Adipose tissue (tissue), 3 donors: ENCODE results near the gene ADCY2. TPM values are rescaled to one million over a fixed set of nuclear protein-coding genes. Genes with fewer than 3 reads are reported as not detected.

Experiments used
- H3K27ac ChIP-seq: one replicate; pipeline ENCODE4 v1.5.1; 2013; ENCODE audit warnings: low read depth, low read length
- WGBS, 3 donors: extraction: QIAGEN DNeasy Blood & Tissue Kit; methylation state at CpG; one replicate each; pipeline ENCODE4 v1.1.7; 2013; 5-methylcytosine and 5-hydroxymethylcytosine counted together
- polyA plus RNA-seq, 3 donors: library from polyadenylated mRNA; stranded (reverse); fragments of 200-250 nt; gene quantifications; one replicate each; pipeline ENCODE4 v1.2.3, GENCODE V29; 2013
- donor health status: healthy with polysubstance abuse.
- donor health status: Bipolar disorder and iron deficiency.
- donor health status: healthy.

The ADCY2 gene
- polyA plus RNA-seq, 3 donors: 0.43 to 1.5 (median 0.89) TPM

DNA sequence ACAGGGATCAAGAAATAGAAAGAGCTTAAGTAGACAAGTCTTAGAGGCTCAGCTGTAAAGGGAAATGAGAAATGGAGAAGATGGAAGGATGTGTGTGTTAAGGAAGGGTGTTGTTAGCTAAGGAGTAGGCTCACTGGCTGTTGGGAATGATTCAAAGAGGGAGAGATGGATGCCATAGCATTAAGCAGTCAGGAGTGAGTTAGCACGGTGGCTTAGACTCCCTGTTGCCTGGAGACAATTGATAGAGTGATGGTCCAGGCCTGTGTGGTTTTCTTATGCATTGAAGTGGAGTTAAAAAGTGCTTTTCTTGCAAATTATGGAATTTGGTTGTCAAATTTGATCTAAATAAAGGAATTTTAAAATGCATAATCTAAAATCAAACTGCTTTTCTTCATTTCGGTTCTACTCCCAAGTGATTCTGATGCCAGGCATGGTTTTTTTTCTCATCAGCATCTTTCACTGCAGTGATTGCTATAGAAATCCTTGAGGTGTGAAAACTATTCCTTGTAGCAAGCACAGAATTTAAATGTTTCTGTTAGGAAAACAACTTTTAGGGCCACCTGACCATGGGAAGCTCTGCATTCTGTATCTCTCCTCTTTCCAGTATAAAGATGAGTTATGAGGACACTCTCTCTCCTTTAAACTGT, 214.7 kb downstream of the ADCY2 start:
- 73 to 90% (median 79%) methylated on average over 2 of the region's 2 CpGs for WGBS, 3 donors
- H3K27ac ChIP-seq: no peak overlapping the region

DNA sequence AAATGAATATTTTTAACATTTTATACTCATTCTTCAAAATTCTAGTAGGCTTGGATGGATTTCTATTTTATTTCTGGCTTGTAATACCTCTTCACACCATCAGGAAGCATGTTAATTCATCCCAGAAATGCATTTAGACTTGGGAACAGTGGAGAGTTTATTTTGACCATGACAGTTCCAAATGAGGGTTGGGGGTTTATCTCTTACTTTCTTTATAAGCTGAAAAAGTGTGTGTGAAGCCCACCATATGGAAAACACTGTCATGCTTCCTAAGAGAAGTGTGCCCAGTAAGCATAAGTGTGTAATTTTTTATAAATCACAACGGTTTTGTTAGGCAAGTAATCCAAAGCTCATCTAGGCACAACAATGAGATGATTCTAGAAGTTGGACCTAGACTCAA, 215.6 kb downstream of the ADCY2 start:
- 61 to 67% (median 64%) methylated on average over 1 of the region's 1 CpG for WGBS, 3 donors
- H3K27ac ChIP-seq: no peak overlapping the region

DNA sequence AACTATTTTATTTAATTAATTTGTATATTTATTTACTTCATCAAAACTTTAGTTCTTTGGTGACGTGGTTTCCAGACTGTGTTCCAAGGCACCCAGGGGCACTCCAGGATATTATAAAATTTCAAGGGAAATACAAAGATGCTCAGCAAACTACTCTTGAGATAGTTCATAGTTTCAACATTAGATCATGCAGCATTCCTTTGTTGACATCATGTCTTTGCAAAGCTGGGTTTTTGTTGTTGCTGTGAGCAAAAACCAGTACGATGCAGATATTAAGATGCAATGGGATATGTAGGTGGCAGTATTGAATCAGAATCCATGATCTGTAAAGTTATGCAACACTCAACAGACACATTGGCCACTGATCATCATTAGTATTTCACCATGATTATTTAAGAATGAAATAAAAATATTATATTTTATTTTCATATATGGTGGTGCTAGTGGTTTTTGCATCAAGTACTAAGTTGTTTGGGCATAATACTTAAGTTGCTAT, 219.7 kb downstream of the ADCY2 start:
- no peak overlapping the region for H3K27ac ChIP-seq
- whole genome bisulfite sequencing, 3 donors: 72 to 84% (median 74%) methylated on average over 2 of the region's 2 CpGs

DNA sequence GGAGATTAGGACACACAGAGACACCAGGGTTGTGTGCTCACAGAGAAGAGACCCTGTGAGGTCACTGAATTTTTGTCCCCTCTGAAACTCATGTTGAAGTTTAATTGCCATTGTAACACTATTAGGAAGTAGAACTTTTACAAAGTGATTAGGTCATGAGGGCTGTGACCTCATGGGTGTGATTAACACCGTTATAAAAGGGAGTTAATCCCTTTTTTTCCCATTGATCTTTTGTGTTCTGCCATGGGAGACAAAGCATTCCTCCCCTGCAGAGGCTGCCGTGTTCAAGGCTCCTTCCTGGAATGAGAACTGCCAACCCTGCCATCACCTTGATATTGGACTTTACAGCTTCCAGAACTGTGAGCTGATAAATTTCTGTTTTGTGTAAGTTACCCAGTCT, 221.0 kb downstream of the ADCY2 start:
- no peak overlapping the region for H3K27ac ChIP-seq
- 45 to 64% (median 61%) methylated on average over 2 of the region's 2 CpGs for WGBS, 3 donors

DNA sequence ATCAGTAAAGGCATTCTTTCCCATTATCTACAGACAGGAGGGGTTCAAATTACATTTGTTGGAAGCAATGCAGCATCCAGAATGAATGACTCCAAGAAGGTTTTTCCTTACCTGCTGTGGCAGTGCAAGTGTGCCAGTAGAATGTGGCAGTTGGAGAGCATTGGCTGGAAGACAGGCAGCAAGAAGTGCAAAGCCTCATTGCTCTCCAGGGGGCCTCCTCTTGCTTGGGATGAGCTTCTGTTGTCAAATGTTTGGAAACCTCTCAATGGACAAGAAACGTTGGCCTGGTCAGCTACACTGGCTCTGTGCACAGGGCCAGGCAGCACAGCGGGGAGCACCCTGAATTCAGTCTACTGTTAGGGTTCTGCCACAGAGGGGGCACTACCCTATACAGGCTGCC, 226.6 kb downstream of the ADCY2 start:
- WGBS, 3 donors: 59 to 70% (median 70%) methylated on average over 2 of the region's 2 CpGs
- no peak overlapping the region for H3K27ac ChIP-seq

DNA sequence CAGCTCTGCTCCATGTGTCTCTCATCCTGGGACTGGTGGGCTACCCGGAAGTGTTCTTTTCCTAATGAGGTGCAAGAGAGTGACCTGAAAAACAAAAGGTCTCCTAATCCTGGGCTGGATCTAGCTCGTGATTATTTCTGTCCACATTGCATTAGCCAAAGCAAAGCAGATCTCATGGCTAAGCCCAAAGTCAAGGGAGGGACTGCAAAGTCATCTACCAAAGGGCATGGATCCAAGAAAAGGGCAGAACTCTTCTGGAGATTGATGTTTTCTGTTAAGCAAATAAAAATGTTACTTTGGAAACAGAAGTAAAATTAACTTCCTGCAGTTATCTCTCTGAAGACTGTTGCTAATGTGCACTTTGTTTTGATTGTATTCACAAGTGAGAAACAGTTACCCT, 229.8 kb downstream of the ADCY2 start:
- WGBS, 3 donors: 41 to 57% (median 50%) methylated on average over 2 of the region's 2 CpGs
- no peak overlapping the region for H3K27ac ChIP-seq

DNA sequence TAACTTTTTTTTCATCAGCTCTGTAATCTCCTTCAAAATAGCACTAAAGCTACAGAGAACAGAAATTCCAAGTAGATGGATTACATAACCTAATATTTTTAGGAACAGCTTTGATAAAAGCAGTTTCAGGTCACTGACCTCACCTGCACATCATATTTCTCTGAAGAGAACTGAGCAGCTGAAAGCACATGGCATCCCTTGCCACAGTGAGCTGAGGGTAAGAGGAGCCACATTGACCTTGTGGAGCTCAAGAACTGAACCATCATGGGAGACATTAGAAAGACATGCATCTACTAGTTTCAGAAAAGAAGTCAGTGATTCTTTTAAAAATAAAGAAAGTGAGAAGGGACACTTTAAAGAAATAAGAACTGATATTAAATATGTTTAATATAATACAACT, 232.3 kb downstream of the ADCY2 start:
- no peak overlapping the region for H3K27ac ChIP-seq

DNA sequence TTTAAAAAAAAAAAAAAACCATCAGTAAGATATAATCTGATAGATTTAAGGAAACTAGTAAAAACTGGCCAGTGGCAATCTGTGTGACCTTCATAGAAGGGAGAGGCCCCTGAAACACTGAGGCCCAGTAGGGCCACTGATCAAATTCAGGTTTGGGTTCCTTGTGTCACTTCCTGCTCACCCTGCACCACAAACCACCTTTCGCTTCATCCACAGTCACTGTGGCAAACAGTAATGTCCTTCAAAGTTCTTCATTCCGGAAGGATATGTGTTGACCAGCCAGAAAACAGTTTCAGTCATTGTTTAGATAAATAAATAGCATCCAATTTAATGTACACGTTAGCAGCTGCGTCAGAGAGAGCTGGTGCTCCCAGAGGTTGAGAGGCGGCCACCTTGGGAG, 232.9 kb downstream of the ADCY2 start:
- WGBS, 3 donors: 76 to 86% (median 79%) methylated on average over 5 of the region's 5 CpGs
- H3K27ac ChIP-seq: no peak overlapping the region

DNA sequence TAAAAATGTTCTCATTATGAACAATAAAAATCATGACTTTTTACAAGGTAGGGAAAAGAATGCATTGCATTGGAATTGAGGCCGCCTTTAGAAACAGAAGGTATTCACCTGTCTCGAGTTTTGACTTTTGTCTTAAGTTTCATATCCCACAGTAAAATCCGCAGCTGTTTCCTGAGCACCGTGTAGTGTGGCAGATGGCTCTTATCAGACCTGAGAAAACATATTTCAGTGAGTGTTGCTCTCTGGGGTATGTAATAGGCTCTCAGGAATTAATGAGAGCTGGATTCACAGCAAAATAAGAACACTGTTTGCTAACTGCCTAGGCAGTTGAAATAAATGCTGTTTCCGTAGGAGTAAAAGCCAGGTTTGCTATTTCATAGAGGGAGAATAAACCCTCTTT, 233.6 kb downstream of the ADCY2 start:
- H3K27ac ChIP-seq: no peak overlapping the region
- 29 to 52% (median 45%) methylated on average over 5 of the region's 5 CpGs for WGBS, 3 donors

DNA sequence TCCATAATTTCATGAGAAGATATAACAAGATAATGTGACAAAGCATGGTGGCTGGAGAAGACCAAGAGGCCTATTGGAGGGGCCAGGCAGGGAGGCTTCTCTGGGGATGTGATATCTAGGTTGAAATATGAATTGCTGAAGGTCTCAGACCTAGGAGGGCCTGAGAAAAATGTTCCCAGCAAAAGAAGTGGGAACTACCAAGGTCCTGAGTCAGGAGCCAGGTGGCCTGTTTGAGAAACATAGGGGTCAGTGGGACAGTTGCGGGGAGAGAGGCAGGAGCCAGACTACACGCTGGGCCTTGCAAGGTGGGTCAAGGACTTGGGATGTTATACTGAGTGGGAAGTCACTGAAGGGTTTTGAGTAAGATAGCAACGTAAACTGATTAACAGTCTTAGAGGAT, 238.9 kb downstream of the ADCY2 start:
- WGBS, 3 donors: 88 to 90% (median 90%) methylated on average over 3 of the region's 3 CpGs
- no peak overlapping the region for H3K27ac ChIP-seq

DNA sequence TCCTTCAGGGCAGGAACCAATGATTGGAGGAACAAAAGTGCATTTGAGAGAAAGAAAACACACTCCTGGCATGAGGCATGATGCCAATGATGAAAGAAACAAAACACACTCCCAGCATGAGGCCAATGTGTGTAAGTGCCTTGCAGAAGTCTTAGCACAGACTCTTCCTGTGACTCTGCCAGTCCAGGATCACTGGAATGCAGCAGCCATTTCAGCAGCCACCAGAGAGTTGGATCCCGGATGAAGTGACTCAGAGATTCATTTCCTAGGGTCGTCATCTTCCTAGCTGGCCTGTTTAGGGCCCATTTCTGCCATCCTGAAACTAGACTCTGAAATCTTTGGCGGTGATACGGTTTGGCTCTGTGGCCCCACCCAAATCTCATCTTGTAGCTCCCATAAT, 242.5 kb downstream of the ADCY2 start:
- H3K27ac ChIP-seq: no peak overlapping the region
- WGBS, 3 donors: 65 to 80% (median 77%) methylated on average over 4 of the region's 4 CpGs

DNA sequence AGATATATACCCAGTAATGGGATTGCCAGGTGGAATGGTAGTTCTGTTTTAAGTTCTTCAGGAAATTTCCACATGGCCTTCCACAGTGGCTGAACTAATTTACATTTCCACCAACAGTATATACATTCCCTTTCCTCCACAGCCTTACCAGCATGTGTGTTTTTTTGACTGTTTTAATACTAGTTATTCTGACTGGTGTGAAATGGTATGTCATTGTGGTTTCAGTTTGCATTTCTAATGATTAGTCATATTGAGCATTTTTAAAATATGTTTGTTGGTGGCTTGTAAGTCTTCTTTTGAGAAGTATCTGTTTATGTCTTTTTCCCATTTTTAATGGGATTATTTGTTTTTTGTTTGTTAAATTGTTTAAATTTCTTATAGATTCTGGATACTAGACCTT, 246.1 kb downstream of the ADCY2 start:
- no peak overlapping the region for H3K27ac ChIP-seq

DNA sequence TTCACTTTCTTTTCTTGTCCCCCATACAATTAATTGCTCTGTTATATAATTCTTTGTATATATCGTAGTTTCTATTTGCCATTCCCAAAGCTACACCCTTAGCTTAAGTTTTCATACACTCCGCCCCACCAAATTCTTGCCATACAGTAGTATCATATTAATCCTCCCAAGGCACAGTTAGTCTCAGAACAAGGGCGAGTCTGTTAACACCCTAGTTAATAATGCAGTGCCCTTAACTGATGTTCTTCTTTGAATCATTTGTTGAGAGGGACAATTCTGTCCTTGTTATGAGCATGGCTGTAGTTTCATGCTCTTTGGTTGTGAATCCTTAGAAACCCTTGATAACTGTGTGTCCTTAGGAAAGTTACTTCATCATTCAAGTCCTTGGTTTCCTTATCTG, 248.8 kb downstream of the ADCY2 start:
- WGBS, 3 donors: 77 to 85% (median 83%) methylated on average over 3 of the region's 3 CpGs
- H3K27ac ChIP-seq: no peak overlapping the region

DNA sequence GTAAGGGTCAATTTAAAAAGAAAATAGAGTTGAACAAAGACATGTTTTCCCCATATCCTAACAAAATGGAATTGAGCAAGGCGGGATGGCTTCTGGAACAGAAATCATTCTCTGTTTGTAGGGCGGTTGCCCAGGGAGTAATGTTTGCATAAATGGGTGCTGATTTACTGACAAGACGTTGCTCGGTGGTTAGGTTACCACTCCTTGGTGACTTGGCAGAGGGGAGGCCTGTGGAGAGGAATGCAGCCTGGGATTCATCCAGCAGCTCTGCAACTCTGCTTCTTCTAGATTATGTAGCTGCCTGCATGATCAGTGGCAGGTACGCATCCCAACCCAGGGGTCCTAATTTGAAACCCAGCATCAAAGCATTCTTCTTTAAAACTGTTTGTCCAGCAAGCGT, 254.8 kb downstream of the ADCY2 start:
- no peak overlapping the region for H3K27ac ChIP-seq
- WGBS, 3 donors: 74 to 84% (median 81%) methylated on average over 6 of the region's 6 CpGs

DNA sequence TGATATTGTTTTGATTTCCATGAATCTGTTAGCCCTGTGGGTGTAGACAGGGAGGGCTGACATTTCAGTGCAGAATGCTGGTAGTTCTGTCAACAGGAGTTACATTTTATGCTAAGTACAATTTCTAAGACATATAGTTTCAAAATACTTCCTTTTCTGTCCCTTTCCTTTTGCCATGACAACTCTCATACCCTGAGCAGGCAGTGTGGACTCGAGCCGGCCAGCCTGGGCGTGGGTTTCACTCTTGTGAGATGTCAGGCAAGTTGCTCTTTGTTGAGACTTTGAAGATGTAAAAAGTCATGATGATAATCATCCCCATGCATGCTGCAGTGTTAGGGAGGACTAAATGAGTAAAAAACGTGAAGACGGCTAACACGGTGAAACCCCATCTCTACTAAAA, 257.1 kb downstream of the ADCY2 start:
- 69 to 81% (median 72%) methylated on average over 6 of the region's 6 CpGs for WGBS, 3 donors
- no peak overlapping the region for H3K27ac ChIP-seq

DNA sequence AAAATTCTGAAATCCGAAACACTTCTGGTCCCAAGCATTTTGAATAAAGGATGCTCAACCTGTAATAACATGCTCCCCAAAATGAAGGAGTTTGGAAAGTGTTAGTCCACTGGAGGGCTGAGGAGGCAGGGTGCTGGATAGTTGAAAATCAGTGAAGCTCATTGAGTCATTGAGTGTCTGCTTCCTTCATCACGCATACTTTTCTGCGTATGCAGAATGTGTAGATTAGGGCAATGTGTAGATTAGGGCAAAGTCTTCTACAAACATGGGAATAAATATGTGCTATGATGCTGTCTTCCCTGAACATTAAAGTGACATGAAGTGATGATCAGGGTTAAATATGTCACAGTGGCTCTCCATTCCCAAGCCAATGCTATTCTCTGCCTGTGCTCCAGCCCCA, 261.2 kb downstream of the ADCY2 start:
- WGBS, 3 donors: 85 to 92% (median 89%) methylated on average over 3 of the region's 3 CpGs
- no peak overlapping the region for H3K27ac ChIP-seq

DNA sequence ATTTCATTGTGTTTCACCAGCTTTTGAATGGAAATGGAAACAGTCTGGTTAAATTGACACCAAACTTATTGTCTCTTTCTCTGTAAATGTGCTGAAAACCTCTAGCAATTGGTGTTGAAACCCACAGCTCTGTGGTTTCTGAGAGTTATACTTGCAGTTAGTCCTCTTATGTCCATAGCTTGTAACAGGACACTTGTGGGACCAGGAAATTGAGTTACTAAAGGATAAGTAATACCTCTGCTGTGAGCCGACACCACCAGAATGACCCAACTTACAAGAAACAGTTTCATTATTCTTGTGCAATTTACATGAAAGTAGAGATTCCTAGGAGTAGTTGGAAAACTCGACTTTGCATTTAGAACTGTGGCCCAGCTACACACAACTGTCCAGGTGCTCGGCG, 263.5 kb downstream of the ADCY2 start:
- no peak overlapping the region for H3K27ac ChIP-seq
- WGBS, 3 donors: 66 to 81% (median 73%) methylated on average over 4 of the region's 4 CpGs

DNA sequence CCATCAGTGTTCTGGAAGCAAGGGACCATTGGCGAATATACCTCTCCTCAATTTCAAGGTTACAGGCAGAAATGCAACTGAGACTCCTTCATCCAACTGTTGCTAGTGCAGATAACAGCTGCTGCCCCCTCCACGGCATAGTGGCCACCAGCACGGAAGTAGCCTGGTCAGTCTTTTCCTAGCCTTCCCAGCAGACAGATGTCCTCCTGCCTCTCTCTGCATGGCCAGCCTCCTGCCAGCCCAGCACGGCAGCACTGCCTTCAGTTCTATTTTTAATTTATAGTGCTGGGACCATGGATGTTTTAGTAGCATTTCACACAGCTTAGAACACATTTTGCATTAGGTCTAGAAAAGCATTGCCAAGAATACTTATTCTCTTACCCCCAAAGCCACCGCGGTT, 266.4 kb downstream of the ADCY2 start:
- H3K27ac ChIP-seq: no peak overlapping the region
- WGBS, 3 donors: 84 to 90% (median 89%) methylated on average over 6 of the region's 6 CpGs

DNA sequence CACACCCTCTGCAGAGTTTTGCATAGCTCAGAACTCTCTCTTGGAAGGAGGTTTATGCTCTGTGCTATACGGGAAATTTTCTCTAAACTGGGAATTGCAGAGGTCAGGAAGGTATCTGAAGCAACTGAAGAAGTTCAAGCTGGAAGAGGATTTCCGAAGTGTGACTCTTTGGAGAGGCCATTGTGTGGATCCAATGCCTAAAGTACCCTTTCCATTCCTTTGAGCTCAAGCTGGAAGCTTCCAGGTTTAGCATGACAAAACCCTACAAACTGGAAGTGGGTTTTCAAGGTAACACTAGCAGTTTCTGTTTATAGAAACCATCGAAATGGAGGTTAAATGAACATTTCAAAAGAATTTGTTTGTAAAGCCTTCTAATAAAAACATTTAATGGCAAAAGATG, 267.9 kb downstream of the ADCY2 start:
- H3K27ac ChIP-seq: no peak overlapping the region
- WGBS, 3 donors: 68 to 78% (median 72%) methylated on average over 3 of the region's 3 CpGs

DNA sequence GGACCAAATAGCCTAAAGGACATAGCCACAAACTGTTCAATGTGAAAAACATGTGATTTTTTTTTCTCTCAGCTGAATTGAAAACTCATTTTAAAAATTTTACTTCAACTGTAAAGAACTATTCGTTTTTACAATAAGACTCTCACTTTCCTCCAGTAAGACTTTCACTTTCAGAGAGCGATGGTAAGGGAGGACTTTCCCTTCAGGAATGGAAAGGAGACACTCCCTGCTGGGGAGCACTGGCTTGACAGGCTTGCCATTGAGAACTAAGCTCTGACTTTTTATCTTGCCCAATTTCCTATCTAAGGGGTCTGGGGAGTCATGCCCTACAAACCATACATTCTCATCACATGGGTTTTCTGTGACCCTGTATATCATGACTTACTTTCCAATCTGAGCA, 268.3 kb downstream of the ADCY2 start:
- WGBS, 3 donors: 72 to 77% (median 74%) methylated on average over 2 of the region's 2 CpGs

DNA sequence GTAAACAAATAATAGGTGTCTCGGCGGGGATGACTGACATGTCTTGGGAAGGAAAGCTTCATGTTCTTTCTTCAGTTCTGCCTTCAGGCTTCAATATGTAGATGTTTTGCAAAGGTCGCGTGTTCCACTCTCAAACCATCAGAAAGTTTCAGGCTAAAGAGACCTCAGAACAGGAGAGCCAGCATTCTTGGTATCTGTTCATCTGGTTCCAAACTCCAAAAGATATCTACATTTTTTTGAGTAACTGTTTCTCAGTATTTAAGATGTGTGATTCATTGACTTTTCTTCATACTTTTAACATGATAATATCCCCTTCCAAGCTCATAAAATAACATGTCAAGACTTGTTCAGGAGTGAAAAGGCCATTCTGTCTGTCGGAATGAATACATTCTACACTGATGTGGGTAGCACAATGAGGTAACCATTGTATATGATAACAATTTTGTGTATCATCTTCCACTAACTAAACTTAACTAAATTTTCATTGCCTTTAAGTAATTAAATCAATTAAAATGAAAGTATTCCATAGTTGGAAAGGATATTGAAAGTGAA, 271.4 kb downstream of the ADCY2 start:
- WGBS, 3 donors: 75 to 80% (median 80%) methylated on average over 5 of the region's 5 CpGs
- no peak overlapping the region for H3K27ac ChIP-seq

More for the DNA sequence above, 268.3 kb downstream of the ADCY2 start:
- no peak overlapping the region for H3K27ac ChIP-seq
